K562 (cell line): Measurements from ENCODE around the gene BIRC6. TPM values are rescaled to one million over a fixed set of nuclear protein-coding genes. Genes with fewer than 3 reads are reported as not detected.

Experiments
- ATAC-seq: fragments of 200-7000 bp; cut with Tn5 transposase; 3 replicates; pipeline ENCODE4 v1.9.1; 2020; ENCODE audit warnings: moderate library complexity
- BruUV-seq: library from RNA; stranded (reverse); fragments of 400-500 nt; replicated peaks from 2 replicates; lab custom pipeline; 2021; lab: Mats Ljungman, UMichigan
- CTCF ChIA-PET: fragments of 300-600 bp; formaldehyde crosslinking; extraction: SDS; loops from one replicate; lab custom pipeline; 2021; ENCODE audit warnings: low intra/inter-chr PET ratio; lab: Yijun Ruan, JAX
- POLR2A ChIA-PET: fragments of 300-600, 350-650 bp; sonication (Branson Sonifier 250); formaldehyde crosslinking; extraction: SDS; loops from one replicate; lab custom pipeline; 2021; ENCODE audit warnings: antibody characterized with exemption, inconsistent platforms; lab: Yijun Ruan, JAX
- DNase-seq, 4 experiments: peaks; one replicate each; pipeline versions ENCODE4 v3.0.0 to v3.0.0-alpha.2; 2011 to 2018; ENCODE audit warnings: low spot score in 3 of 4, mixed read lengths in 3 of 4; ENCODE audit errors: extremely low read depth in 1 of 4
- FAIRE-seq: peaks from 2 replicates; lab custom pipeline; 2011; peaks lifted over from hg19 to GRCh38; lab: Jason Lieb, UNC
- H2AFZ ChIP-seq: 2 replicates; pipeline ENCODE4 v1.6.0; 2011; ENCODE audit warnings: low read depth, low read length, control low read depth, inconsistent platforms
- H3K27ac ChIP-seq: fragments of 200-600 bp; 3 replicates; pipeline ENCODE4 v1.8.0; 2011; ENCODE audit warnings: low read depth, mild to moderate bottlenecking, control low read depth, inconsistent platforms, low read length, moderate library complexity, mixed read lengths; ENCODE audit errors: extremely low read depth
- H3K27me3 ChIP-seq, 2 experiments: fragments of 300-600 bp in 1 of 2; 2 replicates in 1 of 2; 3 replicates in 1 of 2; pipeline versions ENCODE4 v1.6.0 to v1.8.0; 2011; ENCODE audit warnings: inconsistent platforms in 2 of 2, low read length in 2 of 2, mild to moderate bottlenecking in 1 of 2, mixed read lengths in 1 of 2, moderate library complexity in 1 of 2; ENCODE audit not compliant: control insufficient read depth in 2 of 2, insufficient read depth in 2 of 2
- H3K36me3 ChIP-seq: fragments of 300-600 bp; 3 replicates; pipeline ENCODE4 v1.8.0; 2011; ENCODE audit warnings: mild to moderate bottlenecking, low read length, inconsistent platforms; ENCODE audit not compliant: control insufficient read depth, insufficient read depth
- H3K4me1 ChIP-seq, 2 experiments: fragments of 200-600 bp in 1 of 2; replicated peaks in 1 of 2; 2 replicates in 1 of 2; 3 replicates in 1 of 2; pipeline versions ENCODE4 v1.5.1 to v1.8.0; 2011; ENCODE audit warnings: inconsistent platforms in 2 of 2, low read length in 2 of 2, mild to moderate bottlenecking in 1 of 2, mixed read lengths in 1 of 2, moderate library complexity in 1 of 2; ENCODE audit not compliant: control insufficient read depth in 2 of 2, insufficient read depth in 2 of 2
- H3K4me2 ChIP-seq: 2 replicates; pipeline ENCODE4 v1.6.1; 2011; ENCODE audit warnings: low read length, control low read depth, inconsistent platforms, mixed read lengths; ENCODE audit not compliant: insufficient read depth
- H3K4me3 ChIP-seq: fragments of 200-600 bp; sonication (generic), shearing (Covaris generic); 2 replicates; pipeline ENCODE4 v1.5.1; 2016; ENCODE audit warnings: control low read depth, inconsistent platforms
- H3K79me2 ChIP-seq: fragments of 200-600 bp; 3 replicates; pipeline ENCODE4 v1.8.0; 2011; ENCODE audit warnings: low read length, inconsistent platforms; ENCODE audit not compliant: control insufficient read depth, insufficient read depth
- H3K9ac ChIP-seq, 2 experiments: 2 replicates each; pipeline versions ENCODE4 v1.6.0 to v1.6.1; 2011; ENCODE audit warnings: low read depth in 2 of 2, low read length in 2 of 2, control low read depth in 1 of 2, inconsistent platforms in 1 of 2, mild to moderate bottlenecking in 1 of 2, mixed read lengths in 1 of 2; ENCODE audit not compliant: insufficient read depth in 1 of 2
- H3K9me1 ChIP-seq: one replicate; pipeline ENCODE4 v1.6.0; 2011; ENCODE audit warnings: inconsistent platforms, mild to moderate bottlenecking, low read length, moderate library complexity; ENCODE audit not compliant: control insufficient read depth, insufficient read depth
- H3K9me3 ChIP-seq: replicated peaks from 2 replicates; pipeline ENCODE4 v1.5.1; 2011; ENCODE audit warnings: low read depth, low read length, inconsistent platforms; ENCODE audit not compliant: control insufficient read depth, insufficient read depth
- H4K20me1 ChIP-seq: replicated peaks from 2 replicates; pipeline ENCODE4 v1.6.1; 2011; ENCODE audit warnings: low read length, inconsistent platforms, mixed read lengths; ENCODE audit not compliant: control insufficient read depth, insufficient read depth
- ARNT ChIP-seq, 2 experiments: fragments of 450-650 bp; IDR thresholded peaks; 2 replicates each; pipeline ENCODE4 v1.6.1; 2016; ENCODE audit warnings: mild to moderate bottlenecking in 1 of 2
- LCOR ChIP-seq: sonication (generic); formaldehyde crosslinking; IDR thresholded peaks from 2 replicates; pipeline ENCODE4 v1.8.0; 2022; ENCODE audit warnings: mild to moderate bottlenecking, missing genetic modification reagents
- POLR3A ChIP-seq: IDR thresholded peaks from 2 replicates; pipeline ENCODE4 v1.6.1; 2011; ENCODE audit warnings: borderline replicate concordance, mild to moderate bottlenecking, moderate library complexity; ENCODE audit not compliant: insufficient read length, insufficient read depth; ENCODE audit errors: extremely low read depth
- RCOR1 ChIP-seq, 2 experiments: IDR thresholded peaks; 2 replicates each; pipeline ENCODE4 v1.6.1; 2012; ENCODE audit warnings: low read depth in 2 of 2, low read length in 2 of 2, borderline replicate concordance in 1 of 2, improper control_type of control experiment in 1 of 2
- ZNF143 ChIP-seq: sonication (generic); formaldehyde crosslinking; IDR thresholded peaks from 2 replicates; pipeline ENCODE4 v1.9.0; 2022; ENCODE audit warnings: mild to moderate bottlenecking, missing genetic modification reagents
- ZNF589 ChIP-seq: fragments of 200-800 bp; sonication (Bioruptor generic); IDR thresholded peaks from 2 replicates; pipeline ENCODE4 v1.6.1; 2016; ENCODE audit warnings: low read depth, missing genetic modification characterization, missing compliant biosample characterization
- in situ Hi-C: fragments of 300-500 bp; cut with MboI; formaldehyde crosslinking; loops from 4 replicates; pipeline ENCODE4 v1.15.0; 2018; ENCODE audit warnings: inconsistent platforms, mixed read lengths
- intact Hi-C: fragments of 100-400 bp; cut with micrococcal nuclease; formaldehyde crosslinking; loops from 2 replicates; pipeline ENCODE4 v1.14.2; 2022
- polyA plus RNA-seq, 8 experiments: library from polyadenylated mRNA; depleted of rRNA in 4 of 8; stranded (reverse) in 5 of 8; unstranded in 3 of 8; fragments of >200 nt; fragmentation: Nextera tagmentation in 2 of 8; fragmentation: Illumina TruSeq in 1 of 8; extraction: Ambion mirVana in 2 of 8; extraction: Trizol in 1 of 8; gene quantifications; 2 replicates each; pipeline versions ENCODE4 v1.2.1 to v1.2.3, GENCODE V29; 2011 to 2014; ENCODE audit warnings: inconsistent platforms in 1 of 8, missing spikeins in 1 of 8
- total RNA-seq, 7 experiments: library from RNA; depleted of rRNA in 6 of 7; stranded (reverse); fragments of >200 nt in 6 of 7; fragmentation: Illumina TruSeq in 2 of 7; extraction: Trizol in 2 of 7; gene quantifications; 2 replicates each; pipeline versions ENCODE4 v1.2.1 to v1.2.3, GENCODE V29; 2011 to 2021; ENCODE audit warnings: low replicate concordance in 1 of 7
- TF ChIP-seq, protein P1 (sequence below), 3 experiments: fragments of 200-800 bp in 1 of 3; fragments of 250-450 bp in 1 of 3; fragments of 450-650 bp in 1 of 3; sonication (Bioruptor Pico) in 1 of 3; sonication (Bioruptor generic) in 1 of 3; formaldehyde crosslinking in 1 of 3; IDR thresholded peaks; 2 replicates each; pipeline versions ENCODE4 v1.6.1 to v1.8.0; 2016 to 2022; ENCODE audit warnings: mild to moderate bottlenecking in 2 of 3, missing genetic modification characterization in 2 of 3, missing compliant biosample characterization in 1 of 3, moderate library complexity in 1 of 3

The BIRC6 gene
- total and polyA plus RNA-seq, 9 of the 15 experiments (the other 6 are each of a cell fraction or from before 2014, with no cell fraction given) = 18.8 to 110 (median 49.8) TPM

- no peaks in the 10 kb centered on the region for H3K27me3 ChIP-seq
- no peak for FAIRE-seq
These were observed 94.0 kb downstream of the BIRC6 start for GRCh38 chr2:32450851-32451250.

More at GRCh38 chr2:32450851-32451250, 94.0 kb downstream of the BIRC6 start:
- no peak overlapping the region for H3K4me3 ChIP-seq
- CTCF ChIA-PET = no interaction called here
- TF ChIP-seq POLR3A = no peak
- TF ChIP-seq, protein P1, sequence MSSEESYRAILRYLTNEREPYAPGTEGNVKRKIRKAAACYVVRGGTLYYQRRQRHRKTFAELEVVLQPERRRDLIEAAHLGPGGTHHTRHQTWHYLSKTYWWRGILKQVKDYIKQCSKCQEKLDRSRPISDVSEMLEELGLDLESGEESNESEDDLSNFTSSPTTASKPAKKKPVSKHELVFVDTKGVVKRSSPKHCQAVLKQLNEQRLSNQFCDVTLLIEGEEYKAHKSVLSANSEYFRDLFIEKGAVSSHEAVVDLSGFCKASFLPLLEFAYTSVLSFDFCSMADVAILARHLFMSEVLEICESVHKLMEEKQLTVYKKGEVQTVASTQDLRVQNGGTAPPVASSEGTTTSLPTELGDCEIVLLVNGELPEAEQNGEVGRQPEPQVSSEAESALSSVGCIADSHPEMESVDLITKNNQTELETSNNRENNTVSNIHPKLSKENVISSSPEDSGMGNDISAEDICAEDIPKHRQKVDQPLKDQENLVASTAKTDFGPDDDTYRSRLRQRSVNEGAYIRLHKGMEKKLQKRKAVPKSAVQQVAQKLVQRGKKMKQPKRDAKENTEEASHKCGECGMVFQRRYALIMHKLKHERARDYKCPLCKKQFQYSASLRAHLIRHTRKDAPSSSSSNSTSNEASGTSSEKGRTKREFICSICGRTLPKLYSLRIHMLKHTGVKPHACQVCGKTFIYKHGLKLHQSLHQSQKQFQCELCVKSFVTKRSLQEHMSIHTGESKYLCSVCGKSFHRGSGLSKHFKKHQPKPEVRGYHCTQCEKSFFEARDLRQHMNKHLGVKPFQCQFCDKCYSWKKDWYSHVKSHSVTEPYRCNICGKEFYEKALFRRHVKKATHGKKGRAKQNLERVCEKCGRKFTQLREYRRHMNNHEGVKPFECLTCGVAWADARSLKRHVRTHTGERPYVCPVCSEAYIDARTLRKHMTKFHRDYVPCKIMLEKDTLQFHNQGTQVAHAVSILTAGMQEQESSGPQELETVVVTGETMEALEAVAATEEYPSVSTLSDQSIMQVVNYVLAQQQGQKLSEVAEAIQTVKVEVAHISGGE (CRISPR knock-in tag; IDR thresholded peaks at IDR 0.05) = no peak
- no peak for TF ChIP-seq ZNF589 (CRISPR knock-in tag)
- TF ChIP-seq RCOR1 (IDR thresholded peaks at IDR 0.05; ENCODE audit: borderline replicate concordance in 1 of 2, low read depth in 2 of 2, low read length in 2 of 2) = no peak
- no peak for TF ChIP-seq ZNF143 (CRISPR knock-in tag)
- TF ChIP-seq ARNT (IDR thresholded peaks at IDR 0.05) = no peak
- no peak for TF ChIP-seq LCOR
- no peaks in the 10 kb centered on the region for H4K20me1 ChIP-seq
- in situ Hi-C loops (no loop called here), intact Hi-C loops (no loop called here)
- POLR2A ChIA-PET = no interaction called here
- no TSS peak for BruUV-seq
- H3K9me1 ChIP-seq = no peaks in the 10 kb centered on the region
- H3K79me2 ChIP-seq = no peaks in the 10 kb centered on the region
- no peak; the same call in 2 of the 3 replicates for ATAC-seq
- H3K9ac ChIP-seq = no peak overlapping the region
- no peak overlapping the region for H2AFZ ChIP-seq
- peaks cover 32% of the 10 kb centered on the region for H3K36me3 ChIP-seq
- H3K4me1 ChIP-seq = no peaks in the 10 kb centered on the region
- DNase-seq = no peak
- no peaks in the 10 kb centered on the region for H3K9me3 ChIP-seq
- H3K27ac ChIP-seq = no peak overlapping the region
- no peak overlapping the region for H3K4me2 ChIP-seq
